HepG2 (cell line): ENCODE data around the gene DIP2C. TPM values are rescaled to one million over a fixed set of nuclear protein-coding genes. Genes with fewer than 3 reads are reported as not detected.
A peak's percentile ranks its signal among the peaks of the same experiment; 100 is the strongest.
"Not testable (repeated sequence)": the region's sequence is repeated elsewhere in the genome, so short reads cannot be mapped to it uniquely, and the experiment has no call there.

Experiments
- ATAC-seq: fragments of 200-7000 bp; cut with Tn5 transposase; 3 replicates; pipeline ENCODE4 v1.9.1; 2020; ENCODE audit warnings: mild to moderate bottlenecking, moderate library complexity
- BruUV-seq: library from RNA; stranded (reverse); fragments of 400-500 nt; replicated peaks from 2 replicates; lab custom pipeline; 2021; lab: Mats Ljungman, UMichigan
- CTCF ChIA-PET: fragments of 300-600 bp; formaldehyde crosslinking; extraction: SDS; loops from one replicate; lab custom pipeline; 2021; ENCODE audit warnings: low total read pairs, inconsistent platforms, low intra/inter-chr PET ratio; lab: Yijun Ruan, JAX
- POLR2A ChIA-PET: fragments of 350-600 bp; sonication (Branson Sonifier 250); formaldehyde crosslinking; loops from one replicate; lab custom pipeline; 2020; ENCODE audit warnings: antibody characterized with exemption, inconsistent platforms; lab: Yijun Ruan, JAX
- DNase-seq: peaks from one replicate; pipeline ENCODE4 v3.0.0-alpha.2; 2015; ENCODE audit warnings: low spot score
- FAIRE-seq: peaks from 3 replicates; lab custom pipeline; 2011; peaks lifted over from hg19 to GRCh38; lab: Jason Lieb, UNC
- H2AFZ ChIP-seq: one replicate; pipeline ENCODE4 v1.6.1; 2011; ENCODE audit warnings: low read length, inconsistent platforms
- H3K27ac ChIP-seq: fragments of 300-600 bp; 3 replicates; pipeline ENCODE4 v1.8.0; 2011; ENCODE audit warnings: mixed run types, mild to moderate bottlenecking, mixed read lengths, low read length, inconsistent platforms; ENCODE audit not compliant: insufficient read depth; ENCODE audit errors: extremely low read length
- H3K27me3 ChIP-seq, 2 experiments: fragments of 200-600 bp in 1 of 2; 2 replicates in 1 of 2; 3 replicates in 1 of 2; pipeline versions ENCODE4 v1.6.0 to v1.8.0; 2011; ENCODE audit warnings: low read length in 2 of 2, mild to moderate bottlenecking in 2 of 2, moderate library complexity in 2 of 2, inconsistent platforms in 1 of 2; ENCODE audit not compliant: insufficient read depth in 2 of 2, control insufficient read depth in 1 of 2
- H3K36me3 ChIP-seq, 2 experiments: fragments of 200-600 bp in 1 of 2; replicated peaks in 1 of 2; 2 replicates in 1 of 2; 3 replicates in 1 of 2; pipeline versions ENCODE4 v1.5.1 to v1.8.0; 2011; ENCODE audit warnings: low read length in 2 of 2, inconsistent platforms in 1 of 2; ENCODE audit not compliant: insufficient read depth in 2 of 2, control insufficient read depth in 1 of 2
- H3K4me1 ChIP-seq: 2 replicates; pipeline ENCODE4 v1.5.1; 2012; ENCODE audit warnings: low read length, inconsistent platforms; ENCODE audit not compliant: insufficient read depth
- H3K4me2 ChIP-seq: 2 replicates; pipeline ENCODE4 v1.6.0; 2011; ENCODE audit warnings: low read depth, low read length, inconsistent platforms
- H3K4me3 ChIP-seq, 3 experiments: fragments of 200-600 bp in 1 of 3; sonication (generic), shearing (Covaris generic) in 1 of 3; replicated peaks in 1 of 3; 2 replicates each; pipeline ENCODE4 v1.5.1; 2011 to 2016; ENCODE audit warnings: low read length in 3 of 3, inconsistent platforms in 2 of 3, low read depth in 2 of 3, mild to moderate bottlenecking in 2 of 3, control low read depth in 1 of 3, mixed read lengths in 1 of 3; ENCODE audit not compliant: insufficient read depth in 1 of 3
- H3K79me2 ChIP-seq: one replicate; pipeline ENCODE4 v1.6.1; 2011; ENCODE audit warnings: low read length, inconsistent platforms; ENCODE audit not compliant: insufficient read depth
- H3K9ac ChIP-seq: 2 replicates; pipeline ENCODE4 v1.6.0; 2011; ENCODE audit warnings: mild to moderate bottlenecking, low read depth, low read length, inconsistent platforms; ENCODE audit not compliant: insufficient read depth
- H3K9me3 ChIP-seq: 2 replicates; pipeline ENCODE4 v1.5.1; 2012; ENCODE audit warnings: mild to moderate bottlenecking, low read length
- H4K20me1 ChIP-seq: 2 replicates; pipeline ENCODE4 v1.6.0; 2011; ENCODE audit warnings: inconsistent platforms, mild to moderate bottlenecking, low read length, moderate library complexity; ENCODE audit not compliant: insufficient read depth
- ATF2 ChIP-seq: sonication (generic); formaldehyde crosslinking; IDR thresholded peaks from 2 replicates; pipeline ENCODE4 v1.4.0; 2020; ENCODE audit warnings: missing genetic modification reagents
- CREB1 ChIP-seq, 2 experiments: fragments of 450-650 bp in 1 of 2; IDR thresholded peaks; 2 replicates each; pipeline ENCODE4 v1.6.1; 2016 to 2017; ENCODE audit warnings: control low read depth in 1 of 2, mild to moderate bottlenecking in 1 of 2, missing compliant biosample characterization in 1 of 2, missing genetic modification characterization in 1 of 2
- FOXP1 ChIP-seq, 2 experiments: fragments of 450-650 bp in 1 of 2; IDR thresholded peaks; 2 replicates each; pipeline ENCODE4 v1.6.1; 2017 to 2018; ENCODE audit warnings: antibody characterized with exemption in 1 of 2
- HNRNPUL1 ChIP-seq: fragments of 200-400 bp; formaldehyde crosslinking; IDR thresholded peaks from 2 replicates; pipeline ENCODE4 v1.6.1; 2017; ENCODE audit warnings: low read depth, mild to moderate bottlenecking, low read length, moderate library complexity
- MED8 ChIP-seq: sonication (generic); formaldehyde crosslinking; IDR thresholded peaks from 2 replicates; pipeline ENCODE4 v1.8.1; 2023; ENCODE audit warnings: mild to moderate bottlenecking, missing genetic modification reagents; ENCODE audit not compliant: insufficient replicate concordance
- NFIB ChIP-seq: sonication (generic); formaldehyde crosslinking; IDR thresholded peaks from 2 replicates; pipeline ENCODE4 v1.9.0; 2021; ENCODE audit warnings: missing genetic modification reagents, mild to moderate bottlenecking, borderline replicate concordance
- NFYC ChIP-seq: IDR thresholded peaks from 2 replicates; pipeline ENCODE4 v1.6.1; 2016; ENCODE audit warnings: missing genetic modification reagents, missing compliant biosample characterization
- RAD51 ChIP-seq: fragments of 450-650 bp; IDR thresholded peaks from 2 replicates; pipeline ENCODE4 v1.6.1; 2016; ENCODE audit warnings: borderline replicate concordance
- SKI ChIP-seq: fragments of 450-650 bp; IDR thresholded peaks from one replicate; pipeline ENCODE4 v1.6.1; 2018; ENCODE audit warnings: mild to moderate bottlenecking; ENCODE audit not compliant: partially characterized antibody
- TCF7L2 ChIP-seq: IDR thresholded peaks from 2 replicates; pipeline ENCODE4 v1.6.1; 2011; ENCODE audit warnings: mild to moderate bottlenecking, low read depth, low read length, moderate library complexity
- TFDP2 ChIP-seq: sonication (generic); formaldehyde crosslinking; IDR thresholded peaks from 2 replicates; pipeline ENCODE4 v1.4.0; 2020; ENCODE audit warnings: missing genetic modification reagents
- ZNF24 ChIP-seq: fragments of 450-650 bp; IDR thresholded peaks from 2 replicates; pipeline ENCODE4 v1.6.1; 2017; ENCODE audit warnings: antibody characterized with exemption, mild to moderate bottlenecking
- ZNF292 ChIP-seq: sonication (generic); formaldehyde crosslinking; IDR thresholded peaks from 2 replicates; pipeline ENCODE4 v1.8.1; 2022; ENCODE audit warnings: mild to moderate bottlenecking, low read depth, missing genetic modification reagents, borderline replicate concordance
- ZNF343 ChIP-seq: sonication (generic); formaldehyde crosslinking; IDR thresholded peaks from 2 replicates; pipeline ENCODE4 v1.4.0; 2020; ENCODE audit warnings: mild to moderate bottlenecking, missing genetic modification reagents
- ZNF530 ChIP-seq: sonication (generic); formaldehyde crosslinking; IDR thresholded peaks from 2 replicates; pipeline ENCODE4 v1.5.0; 2020; ENCODE audit warnings: low read depth, mild to moderate bottlenecking, missing genetic modification reagents
- ZNF564 ChIP-seq: sonication (generic); formaldehyde crosslinking; IDR thresholded peaks from 2 replicates; pipeline ENCODE4 v1.8.1; 2023; ENCODE audit warnings: mild to moderate bottlenecking, missing genetic modification reagents
- ZNF567 ChIP-seq: sonication (generic); formaldehyde crosslinking; IDR thresholded peaks from 2 replicates; pipeline ENCODE4 v1.8.1; 2023; ENCODE audit warnings: mild to moderate bottlenecking, missing genetic modification reagents, borderline replicate concordance
- WGBS: methylation state at CpG from one replicate; pipeline ENCODE4 v1.1.6; 2017; ENCODE audit warnings: low lambda C conversion rate; 5-methylcytosine and 5-hydroxymethylcytosine counted together
- in situ Hi-C: cut with HindIII; loops from 2 replicates; pipeline ENCODE4 v1.10.0; 2017; ENCODE audit warnings: low pct_unique_long_range_greater_than_20kb; ENCODE audit not compliant: extremely low pct_ligation_motif_present
- intact Hi-C: fragments of 100-400 bp; cut with micrococcal nuclease; formaldehyde crosslinking; loops from one replicate; pipeline ENCODE4 v1.10.0; 2022; ENCODE audit not compliant: unreplicated experiment
- polyA plus RNA-seq, 8 experiments: library from polyadenylated mRNA; depleted of rRNA in 3 of 8; stranded (reverse) in 7 of 8; unstranded in 1 of 8; fragments of >200 nt; fragmentation: Illumina TruSeq in 4 of 8; extraction: Trizol in 4 of 8; gene quantifications; 2 replicates each; pipeline versions ENCODE4 v1.2.1 to v1.2.3, GENCODE V29; 2011 to 2016; ENCODE audit warnings: low read depth in 4 of 8, missing spikeins in 1 of 8, mixed read lengths in 1 of 8; ENCODE audit not compliant: insufficient read depth in 1 of 8
- total RNA-seq, 5 experiments: library from RNA; depleted of rRNA; stranded (reverse); fragments of >200 nt; fragmentation: Illumina TruSeq; extraction: Trizol; gene quantifications; 2 replicates each; pipeline ENCODE4 v1.2.3, GENCODE V29; 2016; ENCODE audit warnings: low read depth in 1 of 5

The DIP2C gene
- total and polyA plus RNA-seq, 2 of the 13 experiments (the other 11 are each of a cell fraction or from before 2014, with no cell fraction given) = 2.2 to 2.7 TPM

GRCh38 chr10:424724-425123 is 264.7 kb downstream of the DIP2C start:
- H3K9me3 ChIP-seq; H3K4me3 ChIP-seq; ATAC-seq; H3K27ac ChIP-seq; H3K27me3 ChIP-seq; H3K9ac ChIP-seq; H3K79me2 ChIP-seq; H3K4me1 ChIP-seq; DNase-seq; FAIRE-seq; H3K4me2 ChIP-seq; CTCF ChIA-PET; H2AFZ ChIP-seq; H4K20me1 ChIP-seq; in situ Hi-C loops; H3K36me3 ChIP-seq; BruUV-seq; intact Hi-C loops; TF ChIP-seq CREB1 (CRISPR knock-in tag; IDR thresholded peaks at IDR 0.05): not testable (repeated sequence)
- POLR2A ChIA-PET = interaction anchor here (0.6 kb wide), 1 partner anchor 60 kb away, joined by 4 read pairs; no protein-coding TSS in a partner anchor
- TF ChIP-seq CREB1 (IDR thresholded peaks at IDR 0.05) = peak; percentile 59; the same call in 1 of the 2 replicates
- 92% methylated on average over 9 of the region's 11 CpGs for WGBS

GRCh38 chr10:423178-423577 is 266.3 kb downstream of the DIP2C start:
- no peaks in the 10 kb centered on the region for H4K20me1 ChIP-seq
- ATAC-seq (no peak), DNase-seq (no peak), FAIRE-seq (no peak)
- WGBS = 90% methylated on average over 7 of the region's 7 CpGs
- H3K27ac ChIP-seq = no peak overlapping the region
- no peak overlapping the region for H3K4me3 ChIP-seq
- no peak overlapping the region for H3K4me2 ChIP-seq
- BruUV-seq = no TSS peak
- H3K9ac ChIP-seq = no peak overlapping the region
- H3K36me3 ChIP-seq = peaks cover 1 to 7% of the 10 kb centered on the region in 2 experiments; a peak in 3 of 5 replicates
- H3K9me3 ChIP-seq = no peaks in the 10 kb centered on the region
- in situ Hi-C loops = no loop called here
- TF ChIP-seq ZNF292 (no peak), ZNF530 (CRISPR knock-in tag) (no peak), HNRNPUL1 (no peak), ZNF564 (CRISPR knock-in tag) (no peak), ZNF567 (CRISPR knock-in tag) (no peak), TCF7L2 (no peak), NFIB (CRISPR knock-in tag) (no peak), FOXP1 (IDR thresholded peaks at IDR 0.05) (no peak), FOXP1 (CRISPR knock-in tag; IDR thresholded peaks at IDR 0.05) (no peak), SKI (no peak), ZNF24 (no peak), ZNF343 (CRISPR knock-in tag) (no peak), RAD51 (no peak), MED8 (CRISPR knock-in tag) (no peak), ATF2 (CRISPR knock-in tag) (no peak), NFYC (CRISPR knock-in tag) (no peak), TFDP2 (CRISPR knock-in tag) (no peak)
- TF ChIP-seq, all 625 proteins: peak for 0
- no peaks in the 10 kb centered on the region for H3K4me1 ChIP-seq
- ChIA-PET CTCF (no interaction called here), POLR2A (no interaction called here)
- H3K79me2 ChIP-seq = no peaks in the 10 kb centered on the region
- intact Hi-C loops = no loop called here
- no peaks in the 10 kb centered on the region for H3K27me3 ChIP-seq
- no peak overlapping the region for H2AFZ ChIP-seq
